Mucosa of stomach (tissue), 1 donor: ENCODE measurements around the gene GRHL3.

ENCODE experiments used
- H3K27me3 ChIP-seq: one replicate; pipeline ENCODE4 v1.7.0; 2013; ENCODE audit warnings: mild to moderate bottlenecking, low read length; ENCODE audit not compliant: control insufficient read depth, insufficient read depth
- H3K36me3 ChIP-seq: one replicate; pipeline ENCODE4 v1.7.0; 2013; ENCODE audit warnings: low read length; ENCODE audit not compliant: control insufficient read depth, insufficient read depth
- H3K4me1 ChIP-seq: one replicate; pipeline ENCODE4 v1.7.0; 2013; ENCODE audit warnings: mild to moderate bottlenecking, low read length; ENCODE audit not compliant: control insufficient read depth, insufficient read depth
- H3K4me3 ChIP-seq: one replicate; pipeline ENCODE4 v1.7.0; 2013; ENCODE audit warnings: low read length
- H3K9ac ChIP-seq: one replicate; pipeline ENCODE4 v1.7.0; 2013; ENCODE audit warnings: mild to moderate bottlenecking, low read length, moderate library complexity
- H3K9me3 ChIP-seq: one replicate; pipeline ENCODE4 v1.7.0; 2013; ENCODE audit warnings: mild to moderate bottlenecking, low read length, moderate library complexity; ENCODE audit not compliant: control insufficient read depth
- donor health status: Pancreatic carcinoma.

Gene GRHL3

GRCh38 chr1:24338447-24338846, 19.3 kb downstream of the GRHL3 start:
- H3K36me3 ChIP-seq: no peaks in the 10 kb centered on the region
- H3K9me3 ChIP-seq: no peaks in the 10 kb centered on the region
- H3K27me3 ChIP-seq: no peaks in the 10 kb centered on the region
- H3K9ac ChIP-seq: no peak overlapping the region
- H3K4me3 ChIP-seq: no peak overlapping the region
- no peaks in the 10 kb centered on the region for H3K4me1 ChIP-seq

- Histone ChIP-seq H3K4me3 (no peak overlapping the region), H3K9ac (no peak overlapping the region), H3K27me3 (no peaks in the 10 kb centered on the region), H3K9me3 (no peaks in the 10 kb centered on the region), H3K36me3 (no peaks in the 10 kb centered on the region), H3K4me1 (no peaks in the 10 kb centered on the region)
Measured at GRCh38 chr1:24339996-24340395, 20.8 kb downstream of the GRHL3 start.

- H3K4me1 ChIP-seq: no peaks in the 10 kb centered on the region
- no peak overlapping the region for H3K9ac ChIP-seq
- no peak overlapping the region for H3K4me3 ChIP-seq
- H3K9me3 ChIP-seq: no peaks in the 10 kb centered on the region
- H3K36me3 ChIP-seq: no peaks in the 10 kb centered on the region
- no peaks in the 10 kb centered on the region for H3K27me3 ChIP-seq
Measured at GRCh38 chr1:24340770-24341169, 21.6 kb downstream of the GRHL3 start.

GRCh38 chr1:24341260-24341659, 22.1 kb downstream of the GRHL3 start:
- H3K4me3 ChIP-seq: no peak overlapping the region
- H3K36me3 ChIP-seq: no peaks in the 10 kb centered on the region
- no peaks in the 10 kb centered on the region for H3K9me3 ChIP-seq
- H3K27me3 ChIP-seq: no peaks in the 10 kb centered on the region
- H3K9ac ChIP-seq: no peak overlapping the region
- no peaks in the 10 kb centered on the region for H3K4me1 ChIP-seq

GRCh38 chr1:24343412-24344089, 24.4 kb downstream of the GRHL3 start:
- Histone ChIP-seq H3K9ac (no peak overlapping the region), H3K27me3 (no peaks in the 10 kb centered on the region), H3K9me3 (no peaks in the 10 kb centered on the region), H3K36me3 (no peaks in the 10 kb centered on the region), H3K4me3 (no peak overlapping the region), H3K4me1 (no peaks in the 10 kb centered on the region)

- no peaks in the 10 kb centered on the region for H3K9me3 ChIP-seq
- no peaks in the 10 kb centered on the region for H3K36me3 ChIP-seq
- no peaks in the 10 kb centered on the region for H3K27me3 ChIP-seq
- H3K4me1 ChIP-seq: no peaks in the 10 kb centered on the region
- H3K4me3 ChIP-seq: no peak overlapping the region
- H3K9ac ChIP-seq: no peak overlapping the region
Measured at GRCh38 chr1:24344090-24344742, 25.1 kb downstream of the GRHL3 start.

GRCh38 chr1:24345334-24345733, 26.2 kb downstream of the GRHL3 start:
- no peaks in the 10 kb centered on the region for H3K4me1 ChIP-seq
- H3K4me3 ChIP-seq: no peak overlapping the region
- no peak overlapping the region for H3K9ac ChIP-seq
- H3K27me3 ChIP-seq: no peaks in the 10 kb centered on the region
- no peaks in the 10 kb centered on the region for H3K9me3 ChIP-seq
- no peaks in the 10 kb centered on the region for H3K36me3 ChIP-seq

GRCh38 chr1:24347159-24347934, 28.2 kb downstream of the GRHL3 start:
- Histone ChIP-seq H3K4me1 (no peaks in the 10 kb centered on the region), H3K9me3 (no peaks in the 10 kb centered on the region), H3K4me3 (no peak overlapping the region), H3K9ac (no peak overlapping the region), H3K36me3 (no peaks in the 10 kb centered on the region), H3K27me3 (no peaks in the 10 kb centered on the region)

GRCh38 chr1:24348196-24348595, 29.0 kb downstream of the GRHL3 start:
- H3K4me3 ChIP-seq: no peak overlapping the region
- no peaks in the 10 kb centered on the region for H3K4me1 ChIP-seq
- H3K9me3 ChIP-seq: no peaks in the 10 kb centered on the region
- no peak overlapping the region for H3K9ac ChIP-seq
- H3K36me3 ChIP-seq: no peaks in the 10 kb centered on the region
- H3K27me3 ChIP-seq: no peaks in the 10 kb centered on the region

- Histone ChIP-seq H3K4me3 (no peak overlapping the region), H3K9ac (no peak overlapping the region), H3K36me3 (no peaks in the 10 kb centered on the region), H3K27me3 (no peaks in the 10 kb centered on the region), H3K4me1 (no peaks in the 10 kb centered on the region), H3K9me3 (no peaks in the 10 kb centered on the region)
Measured at GRCh38 chr1:24349891-24350290, 30.7 kb downstream of the GRHL3 start.

GRCh38 chr1:24351247-24351646, 32.1 kb downstream of the GRHL3 start:
- Histone ChIP-seq H3K36me3 (no peaks in the 10 kb centered on the region), H3K9ac (no peak overlapping the region), H3K4me3 (no peak overlapping the region), H3K4me1 (no peaks in the 10 kb centered on the region), H3K9me3 (no peaks in the 10 kb centered on the region), H3K27me3 (no peaks in the 10 kb centered on the region)

- no peak overlapping the region for H3K9ac ChIP-seq
- H3K4me3 ChIP-seq: no peak overlapping the region
- no peaks in the 10 kb centered on the region for H3K4me1 ChIP-seq
- H3K27me3 ChIP-seq: no peaks in the 10 kb centered on the region
- no peaks in the 10 kb centered on the region for H3K9me3 ChIP-seq
- no peaks in the 10 kb centered on the region for H3K36me3 ChIP-seq
Measured at GRCh38 chr1:24351918-24352627, 32.9 kb downstream of the GRHL3 start.
